ENCODE results near the gene TNFSF8.

The TNFSF8 gene

GRCh38 chr9:114864471-114864870 is 65.9 kb downstream of the TNFSF8 start:
- DNase-seq = no peak

- DNase-seq = no peak
These were observed 68.3 kb downstream of the TNFSF8 start for GRCh38 chr9:114861922-114862605.

GRCh38 chr9:114861273-114861672 is 69.1 kb downstream of the TNFSF8 start:
- DNase-seq = no peak

- DNase-seq = no peak
These were observed 70.2 kb downstream of the TNFSF8 start for GRCh38 chr9:114860187-114860586.

- DNase-seq = no peak
These were observed 73.5 kb downstream of the TNFSF8 start for GRCh38 chr9:114856942-114857315.

GRCh38 chr9:114856215-114856941 is 74.0 kb downstream of the TNFSF8 start:
- no peak for DNase-seq

- DNase-seq = peak in 1 of 2 experiments; percentile 0
These were observed 74.9 kb downstream of the TNFSF8 start for GRCh38 chr9:114855488-114855887.

- no peak for DNase-seq
These were observed 75.5 kb downstream of the TNFSF8 start for GRCh38 chr9:114854736-114855355.

GRCh38 chr9:114853071-114853855 is 77.1 kb downstream of the TNFSF8 start:
- DNase-seq = no peak

GRCh38 chr9:114852050-114852594 is 78.3 kb downstream of the TNFSF8 start:
- DNase-seq = no peak

GRCh38 chr9:114851306-114851705 is 79.1 kb downstream of the TNFSF8 start:
- DNase-seq = no peak
